GM12878 (cell line): ENCODE results near the gene FGGY. TPM values are rescaled to one million over a fixed set of nuclear protein-coding genes. Genes with fewer than 3 reads are reported as not detected.

Source experiments
- ATAC-seq: fragments of 200-7000 bp; cut with Tn5 transposase; 3 replicates; pipeline ENCODE4 v1.9.1; 2020; ENCODE audit warnings: mild to moderate bottlenecking, moderate library complexity
- BruUV-seq: library from RNA; stranded (reverse); fragments of 400-500 nt; replicated peaks from 2 replicates; lab custom pipeline; 2021; lab: Mats Ljungman, UMichigan
- CTCF ChIA-PET: fragments of 300-600 bp; sonication (Branson Sonifier 250); formaldehyde crosslinking; extraction: SDS; loops from one replicate; lab custom pipeline; 2021; ENCODE audit warnings: inconsistent platforms; lab: Yijun Ruan, JAX
- POLR2A ChIA-PET: fragments of 350-600 bp; formaldehyde crosslinking; extraction: SDS; loops from one replicate; lab custom pipeline; 2021; ENCODE audit warnings: inconsistent platforms; lab: Charles Lee
- RAD21 ChIA-PET: fragments of 300-600 bp; sonication (Branson Sonifier 250); formaldehyde crosslinking; loops from one replicate; lab custom pipeline; 2023; ENCODE audit warnings: antibody characterized with exemption; ENCODE audit not compliant: unreplicated experiment; lab: Charles Lee
- SMC1A ChIA-PET: fragments of 300-600 bp; sonication (Branson Sonifier 250); formaldehyde crosslinking; loops from one replicate; lab custom pipeline; 2023; ENCODE audit not compliant: unreplicated experiment, uncharacterized antibody; lab: Charles Lee
- DNase-seq: peaks from one replicate; pipeline ENCODE4 v3.0.0-alpha.2; 2011; ENCODE audit warnings: low read depth, low spot score
- FAIRE-seq: peaks from 3 replicates; lab custom pipeline; 2011; peaks lifted over from hg19 to GRCh38; lab: Jason Lieb, UNC
- H2AFZ ChIP-seq: 2 replicates; pipeline ENCODE4 v1.6.0; 2011; ENCODE audit warnings: low read depth, low read length, control low read depth; ENCODE audit not compliant: control insufficient read depth
- H3K27ac ChIP-seq: 2 replicates; pipeline ENCODE4 v1.5.1; 2011; ENCODE audit warnings: control low read depth; ENCODE audit not compliant: control insufficient read depth, insufficient read depth
- H3K27me3 ChIP-seq, 2 experiments: replicated peaks in 1 of 2; 2 replicates each; pipeline versions ENCODE4 v1.6.0 to v1.6.1; 2011; ENCODE audit warnings: low read length in 1 of 2; ENCODE audit not compliant: control insufficient read depth in 2 of 2, insufficient read depth in 2 of 2
- H3K36me3 ChIP-seq, 2 experiments: 2 replicates each; pipeline ENCODE4 v1.5.1; 2011; ENCODE audit warnings: low read length in 1 of 2; ENCODE audit not compliant: control insufficient read depth in 2 of 2, insufficient read depth in 2 of 2
- H3K4me1 ChIP-seq: 2 replicates; pipeline ENCODE4 v1.6.1; 2011; ENCODE audit warnings: mild to moderate bottlenecking, low read length, moderate library complexity, mixed read lengths; ENCODE audit not compliant: control insufficient read depth, insufficient read depth
- H3K4me2 ChIP-seq: 2 replicates; pipeline ENCODE4 v1.6.0; 2011; ENCODE audit warnings: control low read depth; ENCODE audit not compliant: control insufficient read depth, insufficient read depth
- H3K4me3 ChIP-seq: fragments of 200-600 bp; sonication (generic); 2 replicates; pipeline ENCODE4 v1.5.1; 2016
- H3K79me2 ChIP-seq: 2 replicates; pipeline ENCODE4 v1.6.0; 2011; ENCODE audit warnings: low read length; ENCODE audit not compliant: control insufficient read depth, insufficient read depth
- H3K9ac ChIP-seq: 2 replicates; pipeline ENCODE4 v1.8.0; 2011; ENCODE audit warnings: low read length, control low read depth, mixed read lengths; ENCODE audit not compliant: control insufficient read depth, insufficient read depth
- H3K9me3 ChIP-seq: replicated peaks from 3 replicates; pipeline ENCODE4 v1.5.1; 2011; ENCODE audit warnings: mild to moderate bottlenecking, low read length; ENCODE audit not compliant: control insufficient read depth, insufficient read depth
- H4K20me1 ChIP-seq: 2 replicates; pipeline ENCODE4 v1.6.0; 2011; ENCODE audit not compliant: control insufficient read depth, insufficient read depth
- ATF7 ChIP-seq: fragments of 450-650 bp; IDR thresholded peaks from 2 replicates; pipeline ENCODE4 v1.6.1; 2016; ENCODE audit warnings: low read depth, mild to moderate bottlenecking
- BACH1 ChIP-seq: fragments of 450-650 bp; IDR thresholded peaks from 2 replicates; pipeline ENCODE4 v1.6.1; 2017; ENCODE audit warnings: mild to moderate bottlenecking, borderline replicate concordance
- BHLHE40 ChIP-seq, 2 experiments: fragments of 450-650 bp in 1 of 2; IDR thresholded peaks; 2 replicates each; pipeline ENCODE4 v1.6.1; 2011 to 2017; ENCODE audit warnings: low read depth in 2 of 2, borderline replicate concordance in 1 of 2, improper control_type of control experiment in 1 of 2, low read length in 1 of 2, mild to moderate bottlenecking in 1 of 2
- CBFB ChIP-seq: IDR thresholded peaks from 2 replicates; pipeline ENCODE4 v1.6.1; 2016; ENCODE audit warnings: antibody characterized with exemption, low read depth
- CTCF ChIP-seq, 3 experiments: IDR thresholded peaks in 2 of 3; conservative IDR thresholded peaks in 1 of 3; 2 replicates each; pipeline ENCODE4 v1.5.1; 2011; ENCODE audit warnings: low read depth in 3 of 3, low read length in 3 of 3, mild to moderate bottlenecking in 3 of 3, control low read depth in 2 of 3, moderate library complexity in 2 of 3, inconsistent platforms in 1 of 3, mixed read lengths in 1 of 3; ENCODE audit not compliant: control insufficient read depth in 2 of 3, insufficient read depth in 1 of 3; ENCODE audit errors: extremely low read depth in 1 of 3
- EGR1 ChIP-seq, 2 experiments: IDR thresholded peaks; 1 replicate in 1 of 2; 2 replicates in 1 of 2; pipeline ENCODE4 v1.6.1; 2011 to 2012; ENCODE audit warnings: low read depth in 2 of 2, low read length in 2 of 2, borderline replicate concordance in 1 of 2, mild to moderate bottlenecking in 1 of 2, moderate library complexity in 1 of 2
- EP300 ChIP-seq, 2 experiments: fragments of 150-350 bp in 1 of 2; IDR thresholded peaks; 2 replicates each; pipeline ENCODE4 v1.6.1; 2011 to 2012; ENCODE audit warnings: low read depth in 2 of 2, low read length in 2 of 2, borderline replicate concordance in 1 of 2, improper control_type of control experiment in 1 of 2, inconsistent platforms in 1 of 2; ENCODE audit not compliant: control insufficient read depth in 1 of 2
- FOXK2 ChIP-seq: fragments of 450-650 bp; IDR thresholded peaks from 2 replicates; pipeline ENCODE4 v1.6.1; 2017; ENCODE audit warnings: mild to moderate bottlenecking, moderate library complexity
- NBN ChIP-seq: fragments of 450-650 bp; IDR thresholded peaks from 2 replicates; pipeline ENCODE4 v1.6.1; 2016
- POU2F2 ChIP-seq: IDR thresholded peaks from 3 replicates; pipeline ENCODE4 v1.6.1; 2011; ENCODE audit warnings: low read depth, mild to moderate bottlenecking, low read length, borderline replicate concordance
- RAD21 ChIP-seq: IDR thresholded peaks from 2 replicates; pipeline ENCODE4 v1.6.1; 2011; ENCODE audit warnings: mild to moderate bottlenecking, low read depth, low read length, moderate library complexity; ENCODE audit not compliant: insufficient read depth
- STAT1 ChIP-seq: fragments of 450-650 bp; conservative IDR thresholded peaks from 2 replicates; pipeline ENCODE4 v1.6.1; 2014; ENCODE audit warnings: antibody characterized with exemption, mild to moderate bottlenecking
- TBL1XR1 ChIP-seq: IDR thresholded peaks from 2 replicates; pipeline ENCODE4 v1.6.1; 2012; ENCODE audit warnings: low read depth, low read length, improper control_type of control experiment
- TCF12 ChIP-seq: IDR thresholded peaks from 2 replicates; pipeline ENCODE4 v1.6.1; 2011; ENCODE audit warnings: low read depth, mild to moderate bottlenecking, low read length
- YBX1 ChIP-seq: fragments of 450-650 bp; IDR thresholded peaks from 2 replicates; pipeline ENCODE4 v1.6.1; 2016; ENCODE audit warnings: antibody characterized with exemption
- ZNF217 ChIP-seq: fragments of 450-650 bp; IDR thresholded peaks from 2 replicates; pipeline ENCODE4 v1.6.1; 2017; ENCODE audit warnings: antibody characterized with exemption, mild to moderate bottlenecking
- ZNF384 ChIP-seq: IDR thresholded peaks from 2 replicates; pipeline ENCODE4 v1.6.1; 2012; ENCODE audit warnings: low read depth, mild to moderate bottlenecking, low read length, improper control_type of control experiment, borderline replicate concordance
- ZNF592 ChIP-seq: fragments of 450-650 bp; IDR thresholded peaks from 2 replicates; pipeline ENCODE4 v1.6.1; 2017; ENCODE audit warnings: mild to moderate bottlenecking, moderate library complexity
- ZZZ3 ChIP-seq: IDR thresholded peaks from 2 replicates; pipeline ENCODE4 v1.6.1; 2011; ENCODE audit warnings: low read depth; ENCODE audit not compliant: control insufficient read depth, insufficient read length
- in situ Hi-C: fragments of 300-500 bp; cut with MboI; formaldehyde crosslinking; loops from 9 replicates; pipeline ENCODE4 v1.14.3; 2018; ENCODE audit warnings: mixed read lengths
- intact Hi-C: fragments of 100-400 bp; cut with micrococcal nuclease; formaldehyde crosslinking; loops from one replicate; pipeline ENCODE4 v1.14.2; 2022; ENCODE audit not compliant: unreplicated experiment
- polyA plus RNA-seq, 11 experiments: library from polyadenylated mRNA; depleted of rRNA in 4 of 11; unstranded in 6 of 11; stranded (reverse) in 5 of 11; fragments of >200 nt; fragmentation: Nextera tagmentation in 4 of 11; fragmentation: Illumina TruSeq in 1 of 11; extraction: Ambion mirVana in 4 of 11; extraction: Trizol in 1 of 11; gene quantifications; 1 replicate in 1 of 11; 2 replicates in 10 of 11; pipeline versions ENCODE4 v1.2.1 to v1.2.3, GENCODE V29; 2011 to 2016; ENCODE audit warnings: inconsistent platforms in 2 of 11, missing spikeins in 2 of 11, low read depth in 1 of 11
- total RNA-seq, 4 experiments: library from RNA; depleted of rRNA in 3 of 4; stranded (reverse); fragments of >200 nt in 3 of 4; fragmentation: Illumina TruSeq in 1 of 4; extraction: Trizol in 1 of 4; gene quantifications; 2 replicates each; pipeline versions ENCODE4 v1.2.1 to v1.2.3, GENCODE V29; 2013 to 2021

FGGY gene
- total and polyA plus RNA-seq, 10 of the 15 experiments (the other 5 are each of a cell fraction or from before 2014, with no cell fraction given), result 6.2 to 11.9 (median 7.5) TPM

- H4K20me1 ChIP-seq, result no peaks in the 10 kb centered on the region
- H2AFZ ChIP-seq, result no peak overlapping the region
- POLR2A ChIA-PET, result no interaction called here
- BruUV-seq, result no TSS peak
- no peaks in the 10 kb centered on the region for H3K9me3 ChIP-seq
- CTCF ChIA-PET, result no interaction called here
- H3K4me3 ChIP-seq, result no peak overlapping the region
- in situ Hi-C loops, result no loop called here
- SMC1A ChIA-PET, result no interaction called here
- intact Hi-C loops, result no loop called here
- no peaks in the 10 kb centered on the region for H3K27me3 ChIP-seq
- no peak for DNase-seq
- RAD21 ChIA-PET, result no interaction called here
- TF ChIP-seq CTCF (IDR thresholded peaks at IDR 0.05 in 2 of 3, conservative IDR thresholded peaks at IDR 0.05 in 1 of 3; ENCODE audit: control insufficient read depth in 2 of 3, extremely low read depth in 1 of 3, insufficient read depth in 1 of 3, low read depth in 3 of 3, low read length in 3 of 3), result no peak
- TF ChIP-seq CBFB, result no peak
- TF ChIP-seq EP300 (IDR thresholded peaks at IDR 0.05; ENCODE audit: borderline replicate concordance in 1 of 2, control insufficient read depth in 1 of 2, low read depth in 2 of 2, low read length in 2 of 2), result no peak
- TF ChIP-seq BACH1, result no peak
- TF ChIP-seq TCF12, result no peak
- TF ChIP-seq ZZZ3, result no peak
- no peak for TF ChIP-seq POU2F2
- TF ChIP-seq ZNF217, result no peak
- TF ChIP-seq BHLHE40 (IDR thresholded peaks at IDR 0.05; ENCODE audit: borderline replicate concordance in 1 of 2, low read depth in 2 of 2, low read length in 1 of 2), result no peak
- no peak for TF ChIP-seq FOXK2
- no peak for TF ChIP-seq ZNF592
- no peak for TF ChIP-seq TBL1XR1
- TF ChIP-seq STAT1, result no peak
- TF ChIP-seq ATF7, result no peak
- TF ChIP-seq YBX1, result no peak
- no peak for TF ChIP-seq RAD21
- no peak for TF ChIP-seq EGR1 (IDR thresholded peaks at IDR 0.05; ENCODE audit: borderline replicate concordance in 1 of 2, low read depth in 2 of 2, low read length in 2 of 2)
- no peak for TF ChIP-seq NBN
- no peak for TF ChIP-seq ZNF384
- no peak for ATAC-seq
- no peaks in the 10 kb centered on the region for H3K4me1 ChIP-seq
- no peak for FAIRE-seq
- H3K9ac ChIP-seq, result no peak overlapping the region
- H3K4me2 ChIP-seq, result no peak overlapping the region
- H3K36me3 ChIP-seq, result no peaks in the 10 kb centered on the region
- no peak overlapping the region for H3K27ac ChIP-seq
- H3K79me2 ChIP-seq, result no peaks in the 10 kb centered on the region
Observed at GRCh38 chr1:59798600-59798999, 501.7 kb downstream of the FGGY start.
